ENCODE data around the gene GPATCH8. TPM values are rescaled to one million over a fixed set of nuclear protein-coding genes. Genes with fewer than 3 reads are reported as not detected.

The GPATCH8 gene
- total RNA-seq, 4 donors from 2014 or later: 31.3 to 63.9 (median 43.4) TPM

- TF ChIP-seq POLR2AphosphoS5 (IDR thresholded peaks at IDR 0.05) (no peak), EP300 (IDR thresholded peaks at IDR 0.05) (no peak), POLR2A (IDR thresholded peaks at IDR 0.05) (no peak), CTCF (IDR thresholded peaks at IDR 0.05) (no peak)
- Histone ChIP-seq H3K27me3 (no peaks in the 10 kb centered on the region), H3K4me3 (no peak overlapping the region), H3K4me1 (peaks cover 33% of the 10 kb centered on the region), H3K27ac (no peak overlapping the region), H3K36me3 (peaks cover 47% of the 10 kb centered on the region), H3K9me3 (no peaks in the 10 kb centered on the region)
- peak in 1 of 2 donors; percentile 67 for DNase-seq (ENCODE audit: low spot score in 2 of 2)
- 98% methylated on average over 17 of the region's 36 CpGs for WGBS
Measured at GRCh38 chr17:44351961-44352827, 151.0 kb downstream of the GPATCH8 start.

GRCh38 chr17:44351464-44351863 lies 151.7 kb downstream of the GPATCH8 start:
- peaks cover 47% of the 10 kb centered on the region for H3K36me3 ChIP-seq

GRCh38 chr17:44350733-44351226 lies 152.4 kb downstream of the GPATCH8 start:
- Histone ChIP-seq H3K4me1 (peaks cover 46% of the 10 kb centered on the region), H3K27me3 (no peaks in the 10 kb centered on the region), H3K27ac (no peak overlapping the region), H3K36me3 (peaks cover 47% of the 10 kb centered on the region), H3K4me3 (no peak overlapping the region), H3K9me3 (no peaks in the 10 kb centered on the region)
- WGBS: 70% methylated on average over 6 of the region's 6 CpGs
- DNase-seq (ENCODE audit: low spot score in 2 of 2): no peak
- peak; percentile 24 to 72 for TF ChIP-seq CTCF (IDR thresholded peaks at IDR 0.05)
- TF ChIP-seq EP300 (IDR thresholded peaks at IDR 0.05): no peak
- no peak for TF ChIP-seq POLR2A (IDR thresholded peaks at IDR 0.05)

More at GRCh38 chr17:44351464-44351863, 151.7 kb downstream of the GPATCH8 start:
- H3K9me3 ChIP-seq: no peaks in the 10 kb centered on the region
- peaks cover 39% of the 10 kb centered on the region for H3K4me1 ChIP-seq
- 97% methylated on average over 5 of the region's 8 CpGs for WGBS
- no peak overlapping the region for H3K4me3 ChIP-seq
- peak in 1 of 2 donors; percentile 62 for DNase-seq (ENCODE audit: low spot score in 2 of 2)
- no peaks in the 10 kb centered on the region for H3K27me3 ChIP-seq
- TF ChIP-seq POLR2AphosphoS5 (IDR thresholded peaks at IDR 0.05) (no peak), POLR2A (IDR thresholded peaks at IDR 0.05) (no peak), CTCF (IDR thresholded peaks at IDR 0.05) (no peak), EP300 (IDR thresholded peaks at IDR 0.05) (no peak)
- no peak overlapping the region for H3K27ac ChIP-seq

GRCh38 chr17:44349553-44350070 lies 153.6 kb downstream of the GPATCH8 start:
- no peak for DNase-seq (ENCODE audit: low spot score in 2 of 2)
- Histone ChIP-seq H3K4me3 (no peak overlapping the region), H3K27ac (no peak overlapping the region), H3K4me1 (peaks cover 54% of the 10 kb centered on the region), H3K9me3 (no peaks in the 10 kb centered on the region), H3K27me3 (no peaks in the 10 kb centered on the region), H3K36me3 (peaks cover 47% of the 10 kb centered on the region)
- TF ChIP-seq POLR2A (IDR thresholded peaks at IDR 0.05) (no peak), POLR2AphosphoS5 (IDR thresholded peaks at IDR 0.05) (no peak), EP300 (IDR thresholded peaks at IDR 0.05) (no peak), CTCF (IDR thresholded peaks at IDR 0.05) (no peak)
- WGBS: 90% methylated on average over 6 of the region's 12 CpGs

- Histone ChIP-seq H3K4me1 (peaks cover 58% of the 10 kb centered on the region), H3K4me3 (no peak overlapping the region), H3K36me3 (peaks cover 47% of the 10 kb centered on the region), H3K9me3 (no peaks in the 10 kb centered on the region), H3K27ac (no peak overlapping the region), H3K27me3 (no peaks in the 10 kb centered on the region)
- TF ChIP-seq POLR2AphosphoS5 (IDR thresholded peaks at IDR 0.05) (no peak), CTCF (IDR thresholded peaks at IDR 0.05) (no peak), EP300 (IDR thresholded peaks at IDR 0.05) (no peak), POLR2A (IDR thresholded peaks at IDR 0.05) (no peak)
- no peak for DNase-seq (ENCODE audit: low spot score in 2 of 2)
- WGBS: 80% methylated on average over 2 of the region's 6 CpGs
Measured at GRCh38 chr17:44348988-44349364, 154.2 kb downstream of the GPATCH8 start.
